UCSD-AML1 (cell line): ENCODE results near the gene MAP3K1.

ENCODE experiments used
- DNase-seq: peaks from one replicate; lab custom pipeline; 2025; ENCODE audit not compliant: unreplicated experiment; lab: John Stamatoyannopoulos, UW

MAP3K1 gene

DNA sequence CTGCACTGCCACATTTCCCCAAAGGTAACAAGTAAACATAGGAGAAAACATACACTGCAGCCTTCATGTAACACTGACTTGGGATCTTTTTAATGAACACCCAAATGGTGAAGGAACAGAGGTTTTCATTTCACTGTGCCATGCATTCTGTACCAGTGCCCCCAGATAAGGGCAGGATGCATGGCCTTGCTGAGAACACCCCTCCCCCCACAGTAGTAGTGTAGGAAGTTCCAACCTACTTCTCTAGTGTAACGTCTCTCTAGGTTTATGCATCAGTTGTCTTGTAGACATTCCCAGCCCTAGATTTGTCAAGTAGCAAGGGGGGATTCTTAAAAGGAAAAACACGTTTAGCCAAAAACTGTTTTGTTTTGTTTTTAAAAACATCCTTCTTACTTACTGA is 29.9 kb downstream of the MAP3K1 start:
- DNase-seq: no peak

DNA sequence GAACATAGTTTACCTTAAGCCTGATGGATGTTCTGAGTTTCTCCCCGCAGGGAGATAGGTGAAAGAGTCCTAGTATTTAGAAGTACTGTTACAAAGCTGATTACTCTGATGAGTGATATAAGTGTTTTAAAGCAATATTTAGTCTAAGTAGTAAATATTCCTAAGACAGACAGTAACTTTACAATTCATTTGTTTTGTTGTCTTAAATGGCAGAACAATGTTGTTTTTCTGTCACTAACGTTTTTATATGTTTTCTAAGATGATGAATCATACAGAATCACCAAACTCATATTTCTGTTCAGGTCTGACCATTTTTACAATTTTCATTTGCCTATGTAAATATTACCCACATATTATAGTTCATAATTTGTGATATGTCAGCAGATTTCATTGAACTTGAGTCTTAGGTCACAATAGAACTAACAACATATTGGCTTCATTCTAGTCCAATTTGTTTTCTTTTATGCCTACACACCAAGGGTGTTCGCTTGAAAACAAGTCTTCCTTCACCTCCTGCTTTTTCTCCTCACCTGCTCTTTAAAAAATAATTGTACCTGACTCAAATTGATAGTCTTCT is 30.6 kb downstream of the MAP3K1 start:
- DNase-seq: no peak

DNA sequence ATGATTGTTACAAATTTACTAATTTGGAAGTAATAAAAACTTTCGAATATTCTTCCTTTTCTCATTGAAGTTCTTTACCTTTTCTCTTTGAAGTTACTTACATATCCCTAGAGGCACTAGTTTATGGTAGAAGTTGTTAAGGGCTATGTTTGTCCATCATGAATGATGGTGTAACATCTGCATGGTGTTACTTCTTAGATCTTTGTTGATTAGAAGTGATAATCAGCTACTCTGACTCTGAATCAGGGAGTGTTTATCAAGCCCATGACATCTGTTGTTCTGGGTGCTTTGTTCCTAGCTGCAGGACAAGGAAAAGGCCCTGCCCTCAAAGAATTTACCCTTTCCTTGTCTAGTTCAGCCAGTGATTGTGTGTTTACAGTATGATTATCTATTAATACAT is 32.9 kb downstream of the MAP3K1 start:
- no peak for DNase-seq

DNA sequence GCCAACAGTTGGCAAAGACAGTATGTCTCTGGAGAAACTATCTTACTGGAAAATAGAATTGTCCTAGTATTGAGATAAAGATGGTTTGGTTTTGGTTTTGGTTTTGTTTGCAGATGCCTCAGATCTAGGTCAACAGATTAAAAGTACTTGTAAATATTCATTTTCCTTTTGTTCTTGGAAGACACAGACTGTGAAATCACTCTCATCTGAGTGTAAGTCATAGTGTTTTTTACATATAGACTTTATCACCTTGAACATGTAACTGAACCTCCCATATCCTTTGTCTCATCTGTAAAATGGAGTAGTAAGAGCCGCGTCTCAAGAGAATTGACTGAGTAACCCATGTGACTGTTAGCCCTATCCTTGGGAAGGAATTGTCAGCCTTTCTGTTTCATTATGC is 34.3 kb downstream of the MAP3K1 start:
- DNase-seq: no peak

DNA sequence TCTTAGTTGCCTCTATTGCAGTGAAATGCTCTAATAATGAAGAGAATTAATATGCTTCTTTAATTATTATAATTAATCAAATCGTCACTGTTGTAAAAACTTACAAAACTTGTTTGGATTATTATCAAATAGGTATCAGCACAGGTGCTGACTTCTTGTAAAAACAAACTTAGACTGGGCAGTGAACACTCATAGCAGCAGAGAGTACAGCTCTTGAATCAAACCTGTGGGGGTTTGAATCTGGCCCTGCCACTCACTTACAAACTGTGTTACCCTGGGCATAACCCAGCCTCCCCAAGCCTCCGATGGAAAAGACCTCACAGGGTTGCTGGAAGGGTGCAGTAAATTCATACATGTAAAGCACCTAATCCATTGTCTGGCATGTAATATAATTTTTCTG is 35.1 kb downstream of the MAP3K1 start:
- no peak for DNase-seq

DNA sequence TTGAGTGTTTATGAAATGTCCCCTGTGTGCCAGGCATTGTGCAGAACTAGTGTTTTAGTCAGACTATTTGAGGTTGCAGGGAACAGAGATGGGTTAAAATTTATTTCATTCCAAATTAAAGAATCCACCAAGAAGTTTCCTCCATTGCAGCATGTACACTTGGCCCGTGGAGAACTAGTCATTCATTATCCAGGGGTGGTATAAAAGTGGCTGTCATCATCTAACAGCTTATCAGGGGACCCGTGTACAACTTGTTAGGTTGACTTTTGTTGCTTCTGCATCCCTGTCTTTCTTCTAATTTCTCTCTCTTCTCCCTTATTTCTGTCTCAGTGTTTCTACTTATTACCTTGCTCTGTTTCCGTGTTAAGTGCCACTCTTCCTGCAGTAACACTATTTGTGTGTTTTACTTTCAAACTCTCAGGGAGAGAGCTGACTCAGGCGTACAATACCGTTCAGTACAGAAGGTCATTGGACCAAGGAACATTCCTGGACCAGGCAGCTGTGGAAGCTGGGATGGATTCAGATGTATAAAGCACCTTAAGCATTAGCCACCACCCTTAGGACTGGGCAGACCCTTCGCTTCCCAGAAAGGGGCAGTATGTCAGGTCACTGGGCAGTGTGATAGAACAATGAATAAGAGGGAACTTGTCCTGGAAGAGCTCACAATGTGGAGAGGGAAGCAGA is 36.1 kb downstream of the MAP3K1 start:
- no peak for DNase-seq

DNA sequence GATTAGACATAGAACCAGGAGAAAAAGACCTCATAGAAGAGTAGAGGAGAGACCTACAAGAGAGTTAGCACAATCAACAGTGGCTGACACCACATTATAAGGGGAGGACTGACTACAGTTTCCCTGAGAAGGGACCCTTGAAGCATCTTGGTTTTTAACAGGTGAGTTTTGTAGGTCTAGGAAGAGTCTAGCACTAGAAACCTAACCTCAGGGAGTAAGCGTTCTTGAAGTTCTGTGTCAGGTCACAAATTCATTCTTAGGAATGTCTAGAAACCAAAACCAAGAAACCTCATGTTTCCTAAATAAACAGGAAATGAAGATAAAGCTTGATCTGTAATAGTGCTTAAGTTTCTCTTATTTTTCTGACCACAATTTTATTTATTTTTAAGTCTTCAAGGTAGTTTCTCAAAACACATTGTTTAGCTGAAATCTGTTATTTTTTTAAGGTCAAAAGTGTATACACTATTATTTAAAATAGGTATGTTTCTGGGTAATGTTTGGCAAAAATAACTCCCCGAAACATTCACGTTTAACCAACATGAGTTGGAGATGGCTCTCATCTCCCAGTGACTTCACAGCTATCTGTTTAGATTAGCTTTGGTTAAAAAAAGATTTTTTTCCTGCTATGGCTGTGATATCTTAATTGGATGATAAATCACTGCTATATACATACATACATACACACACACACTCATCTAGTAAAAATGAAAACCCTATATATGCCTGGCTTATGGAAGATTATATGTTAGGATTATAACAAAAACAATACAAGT is 37.1 kb downstream of the MAP3K1 start:
- DNase-seq: no peak

GRCh38 chr5:56853698-56854097 is 38.3 kb downstream of the MAP3K1 start:
- no peak for DNase-seq

- DNase-seq: no peak
These were observed 39.6 kb downstream of the MAP3K1 start for GRCh38 chr5:56854920-56855319.

- no peak for DNase-seq
These were observed 41.3 kb downstream of the MAP3K1 start for GRCh38 chr5:56856541-56857178.

DNA sequence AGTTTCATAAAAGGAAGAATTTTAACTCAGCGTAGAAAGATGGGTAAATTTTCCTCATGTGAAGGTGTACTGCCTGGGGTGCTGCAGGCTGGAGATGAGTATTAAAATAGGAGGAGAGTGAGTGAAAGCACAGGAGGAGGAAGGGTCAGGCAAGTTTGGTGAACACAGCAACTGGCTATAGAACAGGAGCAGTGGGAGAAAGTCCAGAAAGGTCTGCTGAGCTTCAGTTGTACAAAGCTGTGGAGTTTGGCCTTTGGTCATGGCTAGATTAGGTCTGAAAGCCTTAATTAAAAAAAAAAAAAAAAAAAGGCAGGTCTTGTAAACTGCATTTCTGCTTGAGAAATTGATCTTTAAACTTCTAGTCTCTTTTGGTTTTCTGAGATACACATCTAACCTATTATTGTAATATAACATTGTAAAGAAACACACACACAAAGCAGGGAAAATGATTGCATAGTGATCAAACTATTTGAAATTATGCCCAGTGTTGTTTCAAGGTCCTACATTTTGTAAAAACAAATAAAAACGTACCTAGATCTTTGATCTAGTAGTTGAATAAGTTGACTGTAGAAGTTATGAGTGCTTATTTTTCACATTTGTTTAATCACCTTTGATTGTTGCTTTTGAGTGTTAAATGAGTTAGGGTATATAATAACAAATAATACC is 43.6 kb downstream of the MAP3K1 start:
- DNase-seq: no peak

DNA sequence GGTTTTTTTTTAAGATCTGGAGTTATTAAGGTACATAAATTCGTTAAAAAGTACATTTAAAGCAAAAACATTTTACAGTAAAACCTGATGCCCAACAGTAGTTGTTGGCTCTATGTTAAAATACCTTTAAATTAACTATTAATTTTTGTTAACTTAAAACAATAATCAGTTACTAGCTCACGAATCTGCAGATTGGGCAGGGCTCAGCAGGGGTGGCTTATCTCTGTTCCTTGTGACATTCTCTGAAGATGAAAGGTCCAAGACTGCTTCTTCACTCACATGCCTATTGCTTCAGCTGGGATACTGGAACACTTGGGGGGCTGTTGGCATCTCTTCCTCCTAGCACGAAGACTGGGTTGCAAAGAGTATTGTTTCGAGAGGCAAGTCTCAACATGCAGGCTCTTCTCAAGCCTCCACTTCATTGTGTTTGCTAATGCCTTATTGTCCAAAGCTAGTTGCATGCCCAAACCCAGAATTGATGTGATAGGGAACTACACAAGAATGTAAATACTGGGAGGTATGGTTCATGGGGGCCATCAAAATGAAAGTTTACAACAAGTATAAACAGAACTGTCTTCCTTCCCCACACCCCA is 46.6 kb downstream of the MAP3K1 start:
- DNase-seq: no peak

DNA sequence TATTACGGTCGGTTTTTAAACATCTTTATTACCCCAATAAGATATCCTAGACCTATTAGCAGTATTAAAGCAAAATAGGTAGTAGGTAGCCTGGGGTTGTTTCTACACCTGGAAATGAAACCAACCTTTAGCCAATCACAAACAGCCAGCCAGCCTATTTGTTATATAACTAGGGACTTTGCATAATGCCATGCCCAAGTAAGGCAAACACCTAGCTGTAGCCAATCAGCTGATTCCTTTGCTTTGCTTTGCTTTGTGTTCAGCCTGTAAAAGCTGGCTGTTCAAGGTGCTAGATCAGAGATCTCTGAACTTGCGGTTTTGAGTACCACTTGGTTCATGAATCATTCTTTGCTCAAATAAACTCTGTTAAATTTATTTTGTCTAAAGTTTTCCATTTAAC is 47.6 kb downstream of the MAP3K1 start:
- no peak for DNase-seq

DNA sequence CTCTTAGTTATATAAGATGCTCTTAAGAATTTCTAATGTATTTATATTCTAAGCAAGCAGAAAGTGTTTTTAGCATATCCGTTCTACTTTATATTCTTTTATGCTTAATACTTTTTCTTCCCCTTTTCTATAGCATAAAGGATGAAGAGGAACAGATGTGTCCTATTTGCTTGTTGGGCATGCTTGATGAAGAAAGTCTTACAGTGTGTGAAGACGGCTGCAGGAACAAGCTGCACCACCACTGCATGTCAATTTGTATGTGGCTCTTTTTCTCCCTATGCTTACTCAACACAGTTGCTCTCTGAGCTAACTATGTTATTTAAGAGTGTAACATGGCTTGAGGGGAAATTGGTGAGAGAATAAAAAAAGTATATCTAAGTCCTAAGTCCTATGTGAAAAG is 56.4 kb downstream of the MAP3K1 start:
- DNase-seq: no peak

DNA sequence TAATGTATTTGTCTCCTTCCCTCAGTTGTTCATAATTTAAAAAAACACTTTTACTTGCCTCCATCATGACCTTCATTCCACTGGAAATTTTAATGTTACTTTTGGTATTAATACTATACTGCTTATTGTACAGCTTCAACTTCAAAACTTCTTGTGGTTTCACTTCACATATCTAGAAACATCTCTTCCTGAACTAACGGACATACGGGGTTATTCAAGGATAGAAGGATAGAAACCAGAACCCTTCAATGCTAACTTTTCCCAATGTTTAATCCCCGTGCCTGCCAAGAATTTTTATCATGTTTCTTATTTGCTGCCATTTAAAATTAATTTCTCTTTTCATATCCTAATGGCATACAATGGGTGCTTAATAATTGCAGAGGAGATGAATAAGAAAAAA is 57.7 kb downstream of the MAP3K1 start:
- no peak for DNase-seq

DNA sequence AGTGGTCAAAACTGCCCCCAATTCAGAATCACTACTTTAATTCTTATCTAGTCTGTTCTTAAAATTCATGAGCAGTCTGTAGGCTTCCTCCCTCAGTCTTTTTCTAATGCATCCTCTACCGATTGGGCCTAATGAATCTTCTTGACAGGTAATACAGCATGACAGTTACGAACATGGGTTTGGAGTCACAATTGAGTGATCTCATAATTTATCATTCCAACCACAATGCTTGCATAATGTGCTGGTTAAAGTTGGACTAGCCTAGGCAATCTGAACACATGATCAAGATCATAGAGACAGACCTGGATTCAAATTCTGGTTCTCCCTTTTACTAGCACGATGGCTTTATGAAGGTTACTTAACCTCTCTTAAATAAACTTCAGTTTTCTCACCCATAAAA is 61.0 kb downstream of the MAP3K1 start:
- no peak for DNase-seq

DNA sequence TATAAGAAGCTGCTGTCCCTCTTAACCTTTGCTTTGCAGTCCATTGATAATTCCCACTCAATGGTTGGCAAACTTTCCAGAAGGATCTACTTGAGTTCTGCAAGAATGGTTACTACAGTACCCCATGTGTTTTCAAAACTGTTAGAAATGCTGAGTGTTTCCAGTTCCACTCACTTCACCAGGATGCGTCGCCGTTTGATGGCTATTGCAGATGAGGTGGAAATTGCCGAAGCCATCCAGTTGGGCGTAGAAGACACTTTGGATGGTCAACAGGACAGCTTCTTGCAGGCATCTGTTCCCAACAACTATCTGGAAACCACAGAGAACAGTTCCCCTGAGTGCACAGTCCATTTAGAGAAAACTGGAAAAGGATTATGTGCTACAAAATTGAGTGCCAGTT is 66.2 kb downstream of the MAP3K1 start:
- DNase-seq: no peak

GRCh38 chr5:56893251-56893951 is 78.1 kb downstream of the MAP3K1 start:
- DNase-seq: no peak

DNA sequence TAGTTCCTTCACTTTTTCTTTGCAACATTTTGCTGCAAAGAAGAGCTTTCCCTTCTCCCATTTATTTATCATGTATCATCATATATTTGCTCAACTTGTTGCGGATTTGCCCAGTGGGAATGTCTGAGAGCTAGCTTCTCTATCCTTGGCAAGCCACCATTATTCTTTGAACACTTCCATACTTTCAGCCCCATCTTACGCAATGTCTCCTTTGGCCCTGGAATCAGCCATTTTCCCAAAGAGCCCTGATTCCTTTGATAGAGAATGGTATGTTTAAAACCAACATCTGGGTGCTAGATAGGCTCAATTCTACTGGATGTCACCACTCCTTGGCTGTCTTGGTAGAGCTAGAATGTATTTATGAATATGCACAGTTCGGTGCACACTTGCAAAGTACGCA is 81.4 kb downstream of the MAP3K1 start:
- DNase-seq: no peak

DNA sequence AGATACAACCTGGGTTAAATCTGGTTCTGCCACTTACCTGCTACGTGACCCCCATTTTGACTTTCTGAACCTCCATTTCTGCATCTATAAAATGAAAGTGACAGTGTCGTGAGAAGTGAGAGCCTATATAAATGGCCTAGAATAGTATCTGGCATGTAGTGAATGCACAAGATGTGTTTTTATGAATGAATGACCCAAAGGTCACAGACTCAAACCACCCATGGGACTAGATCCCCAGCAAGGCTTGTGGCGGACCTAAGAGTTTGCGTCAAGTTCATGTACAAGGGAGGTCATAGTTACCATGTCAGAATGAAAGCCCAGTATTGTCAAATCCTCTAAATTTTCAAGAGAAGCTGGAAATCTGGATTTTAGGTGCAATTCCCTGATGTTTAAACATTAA is 82.9 kb downstream of the MAP3K1 start:
- DNase-seq: no peak
